Smooth muscle cell (in vitro differentiated cells): ENCODE results near the gene REPIN1. TPM values are rescaled to one million over a fixed set of nuclear protein-coding genes. Genes with fewer than 3 reads are reported as not detected.

Experiments
- DNase-seq: peaks from one replicate; lab custom pipeline; 2025; ENCODE audit not compliant: unreplicated experiment; lab: John Stamatoyannopoulos, UW
- H2AFZ ChIP-seq: fragments of 200-600 bp; sonication (generic); 2 replicates; pipeline ENCODE4 v1.6.0; 2016; ENCODE audit warnings: antibody characterized with exemption, low read depth, mild to moderate bottlenecking
- H3F3A ChIP-seq: fragments of 200-600 bp; sonication (generic); 2 replicates; pipeline ENCODE4 v1.6.0; 2017; ENCODE audit warnings: antibody characterized with exemption, low read depth
- H3K27ac ChIP-seq: fragments of 200-600 bp; sonication (generic); 2 replicates; pipeline ENCODE4 v1.5.1; 2016; ENCODE audit warnings: low read depth, mild to moderate bottlenecking
- H3K27me3 ChIP-seq: fragments of 200-600 bp; sonication (generic); 2 replicates; pipeline ENCODE4 v1.6.1; 2016; ENCODE audit warnings: low read depth, mild to moderate bottlenecking
- H3K36me3 ChIP-seq: fragments of 200-600 bp; sonication (generic); 2 replicates; pipeline ENCODE4 v1.5.1; 2016; ENCODE audit warnings: low read depth
- H3K4me1 ChIP-seq: fragments of 200-600 bp; sonication (generic); 2 replicates; pipeline ENCODE4 v1.5.1; 2016; ENCODE audit warnings: low read depth
- H3K4me2 ChIP-seq: fragments of 200-600 bp; sonication (generic); 2 replicates; pipeline ENCODE4 v1.6.0; 2016; ENCODE audit warnings: mild to moderate bottlenecking
- H3K4me3 ChIP-seq: fragments of 200-600 bp; sonication (generic); 2 replicates; pipeline ENCODE4 v1.5.1; 2016; ENCODE audit warnings: mild to moderate bottlenecking
- H3K79me2 ChIP-seq: fragments of 200-600 bp; sonication (generic); 2 replicates; pipeline ENCODE4 v1.6.0; 2016; ENCODE audit warnings: low read depth, mild to moderate bottlenecking
- H3K9ac ChIP-seq: fragments of 200-600 bp; sonication (generic); 2 replicates; pipeline ENCODE4 v1.6.0; 2016; ENCODE audit warnings: low read depth
- H3K9me3 ChIP-seq: fragments of 200-600 bp; sonication (generic); replicated peaks from 2 replicates; pipeline ENCODE4 v1.5.1; 2016; ENCODE audit warnings: low read depth
- H4K20me1 ChIP-seq: fragments of 200-600 bp; sonication (generic); 2 replicates; pipeline ENCODE4 v1.6.0; 2016; ENCODE audit warnings: low read depth
- CTCF ChIP-seq: fragments of 200-600 bp; sonication (generic); IDR thresholded peaks from 2 replicates; pipeline ENCODE4 v1.5.1; 2017; ENCODE audit warnings: borderline replicate concordance, mild to moderate bottlenecking, antibody characterized with exemption; ENCODE audit not compliant: insufficient read depth, poor library complexity, severe bottlenecking
- WGBS: methylation state at CpG from one replicate; pipeline ENCODE4 v1.1.7; 2016; ENCODE audit warnings: low lambda C conversion rate; 5-methylcytosine and 5-hydroxymethylcytosine counted together
- polyA plus RNA-seq: library from polyadenylated mRNA; unstranded; fragments of >200 nt; fragmentation: Nextera tagmentation; extraction: Ambion mirVana; gene quantifications from 2 replicates; pipeline ENCODE4 v1.2.1, GENCODE V29; 2016
- total RNA-seq: library from RNA; depleted of rRNA; stranded (reverse); fragments of >200 nt; gene quantifications from 2 replicates; pipeline ENCODE4 v1.2.3, GENCODE V29; 2014

REPIN1 gene
- total and polyA plus RNA-seq, 2 experiments from 2014 or later, result 55.5 to 60.9 TPM

DNA sequence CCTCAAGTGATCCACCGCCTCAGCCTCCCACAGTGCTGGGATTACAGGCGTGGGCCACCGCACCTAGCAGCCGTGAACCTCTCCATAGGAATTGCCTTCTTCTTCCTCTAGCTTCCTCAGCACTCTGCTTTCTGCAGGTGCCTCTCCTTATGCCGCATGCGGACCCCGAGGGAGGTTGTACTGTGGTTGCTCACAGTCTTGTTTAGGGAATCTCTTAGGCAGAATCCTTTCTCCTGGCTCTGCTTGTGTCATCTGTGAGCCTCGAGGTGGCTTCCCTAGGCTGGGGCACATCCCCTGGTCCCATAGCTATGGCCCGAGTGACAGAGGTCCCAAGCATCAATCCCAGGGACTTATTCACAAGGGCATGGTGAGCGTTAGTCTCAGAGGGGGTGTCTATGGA lies 48.6 kb downstream of the REPIN1 start:
- H3K9me3 ChIP-seq, result no peaks in the 10 kb centered on the region
- no peak for DNase-seq
- 96% methylated on average over 10 of the region's 10 CpGs for WGBS
- no peaks in the 10 kb centered on the region for H3F3A ChIP-seq
- H3K27ac ChIP-seq, result no peak overlapping the region
- H3K4me1 ChIP-seq, result no peaks in the 10 kb centered on the region
- H3K9ac ChIP-seq, result no peak overlapping the region
- no peaks in the 10 kb centered on the region for H3K27me3 ChIP-seq
- no peaks in the 10 kb centered on the region for H3K79me2 ChIP-seq
- no peak overlapping the region for H2AFZ ChIP-seq
- H3K4me2 ChIP-seq, result no peak overlapping the region
- H3K4me3 ChIP-seq, result no peak overlapping the region
- H4K20me1 ChIP-seq, result no peaks in the 10 kb centered on the region
- no peaks in the 10 kb centered on the region for H3K36me3 ChIP-seq
- TF ChIP-seq CTCF, result no peak

GRCh38 chr7:150417863-150418262 lies 49.2 kb downstream of the REPIN1 start:
- Histone ChIP-seq H3K4me3 (no peak overlapping the region), H3F3A (no peaks in the 10 kb centered on the region), H3K27me3 (no peaks in the 10 kb centered on the region), H4K20me1 (no peaks in the 10 kb centered on the region), H2AFZ (no peak overlapping the region), H3K27ac (no peak overlapping the region), H3K36me3 (no peaks in the 10 kb centered on the region), H3K9me3 (no peaks in the 10 kb centered on the region), H3K4me1 (no peaks in the 10 kb centered on the region), H3K79me2 (no peaks in the 10 kb centered on the region), H3K9ac (no peak overlapping the region), H3K4me2 (no peak overlapping the region)
- TF ChIP-seq CTCF, result no peak
- 94% methylated on average over 6 of the region's 6 CpGs for WGBS
- DNase-seq, result no peak

GRCh38 chr7:150420242-150420641 lies 51.6 kb downstream of the REPIN1 start:
- Histone ChIP-seq H2AFZ (no peak overlapping the region), H3K4me2 (no peak overlapping the region), H3K4me3 (no peak overlapping the region), H4K20me1 (no peaks in the 10 kb centered on the region), H3K36me3 (no peaks in the 10 kb centered on the region), H3K9me3 (no peaks in the 10 kb centered on the region), H3K27ac (no peak overlapping the region), H3K9ac (no peak overlapping the region), H3K79me2 (no peaks in the 10 kb centered on the region), H3K4me1 (no peaks in the 10 kb centered on the region), H3K27me3 (no peaks in the 10 kb centered on the region), H3F3A (no peaks in the 10 kb centered on the region)
- WGBS, result 84% methylated on average over 2 of the region's 2 CpGs
- no peak for TF ChIP-seq CTCF
- DNase-seq, result no peak

DNA sequence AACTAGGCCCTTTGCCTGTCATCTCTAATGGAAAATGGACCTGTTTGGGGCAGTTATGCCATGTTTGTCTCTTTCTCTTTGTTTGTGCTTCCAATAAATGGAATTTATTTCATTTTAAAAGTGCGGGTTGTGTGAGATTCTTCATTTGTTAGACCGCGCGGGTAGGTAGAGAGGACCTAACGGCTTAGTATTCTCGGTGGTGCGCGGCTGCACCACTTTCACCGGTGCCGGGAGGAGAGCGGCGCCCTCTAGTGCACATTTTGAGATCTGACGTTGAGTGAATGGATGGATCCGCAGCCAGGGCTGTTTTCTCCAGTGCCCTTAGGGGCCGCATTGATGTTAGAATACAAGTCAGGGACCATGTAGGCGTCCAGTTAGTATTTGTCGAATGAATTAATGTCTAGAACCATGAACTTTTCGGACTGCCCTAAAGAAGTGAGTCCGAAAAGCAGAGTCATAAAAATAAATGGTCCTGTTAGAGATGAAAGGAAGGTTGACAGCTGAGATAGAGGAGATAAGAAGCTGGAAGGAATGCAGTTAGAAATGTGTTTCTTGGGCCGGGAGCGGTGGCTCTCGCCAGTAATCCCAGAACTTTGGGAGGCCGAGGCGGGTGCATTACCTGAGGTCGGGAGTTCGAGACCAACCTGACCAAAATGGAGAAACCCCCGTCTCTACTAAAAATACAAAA lies 52.5 kb downstream of the REPIN1 start:
- WGBS, result 22% methylated on average over 27 of the region's 27 CpGs
- Histone ChIP-seq H3K79me2 (no peaks in the 10 kb centered on the region), H4K20me1 (no peaks in the 10 kb centered on the region), H3K4me2 (peak overlapping the region; percentile 67), H3K9ac (no peak overlapping the region), H3K36me3 (no peaks in the 10 kb centered on the region), H2AFZ (no peak overlapping the region), H3K27me3 (no peaks in the 10 kb centered on the region), H3K9me3 (no peaks in the 10 kb centered on the region), H3F3A (no peaks in the 10 kb centered on the region), H3K27ac (no peak overlapping the region), H3K4me3 (no peak overlapping the region), H3K4me1 (no peaks in the 10 kb centered on the region)
- DNase-seq, result peak; percentile 40
- peak; percentile 87 for TF ChIP-seq CTCF
